K562 (cell line): Measurements from ENCODE around the gene C14orf180. TPM values are rescaled to one million over a fixed set of nuclear protein-coding genes. Genes with fewer than 3 reads are reported as not detected.

Source experiments
- ATAC-seq: fragments of 200-7000 bp; cut with Tn5 transposase; 3 replicates; pipeline ENCODE4 v1.9.1; 2020; ENCODE audit warnings: moderate library complexity
- BruUV-seq: library from RNA; stranded (reverse); fragments of 400-500 nt; replicated peaks from 2 replicates; lab custom pipeline; 2021; lab: Mats Ljungman, UMichigan
- CTCF ChIA-PET: fragments of 300-600 bp; formaldehyde crosslinking; extraction: SDS; loops from one replicate; lab custom pipeline; 2021; ENCODE audit warnings: low intra/inter-chr PET ratio; lab: Yijun Ruan, JAX
- POLR2A ChIA-PET: fragments of 300-600, 350-650 bp; sonication (Branson Sonifier 250); formaldehyde crosslinking; extraction: SDS; loops from one replicate; lab custom pipeline; 2021; ENCODE audit warnings: antibody characterized with exemption, inconsistent platforms; lab: Yijun Ruan, JAX
- DNase-seq, 4 experiments: peaks; one replicate each; pipeline versions ENCODE4 v3.0.0 to v3.0.0-alpha.2; 2011 to 2018; ENCODE audit warnings: low spot score in 3 of 4, mixed read lengths in 3 of 4; ENCODE audit errors: extremely low read depth in 1 of 4
- FAIRE-seq: peaks from 2 replicates; lab custom pipeline; 2011; peaks lifted over from hg19 to GRCh38; lab: Jason Lieb, UNC
- H2AFZ ChIP-seq: 2 replicates; pipeline ENCODE4 v1.6.0; 2011; ENCODE audit warnings: low read depth, low read length, control low read depth, inconsistent platforms
- H3K27ac ChIP-seq: fragments of 200-600 bp; 3 replicates; pipeline ENCODE4 v1.8.0; 2011; ENCODE audit warnings: low read depth, mild to moderate bottlenecking, control low read depth, inconsistent platforms, low read length, moderate library complexity, mixed read lengths; ENCODE audit errors: extremely low read depth
- H3K27me3 ChIP-seq, 2 experiments: fragments of 300-600 bp in 1 of 2; 2 replicates in 1 of 2; 3 replicates in 1 of 2; pipeline versions ENCODE4 v1.6.0 to v1.8.0; 2011; ENCODE audit warnings: inconsistent platforms in 2 of 2, low read length in 2 of 2, mild to moderate bottlenecking in 1 of 2, mixed read lengths in 1 of 2, moderate library complexity in 1 of 2; ENCODE audit not compliant: control insufficient read depth in 2 of 2, insufficient read depth in 2 of 2
- H3K36me3 ChIP-seq: fragments of 300-600 bp; 3 replicates; pipeline ENCODE4 v1.8.0; 2011; ENCODE audit warnings: mild to moderate bottlenecking, low read length, inconsistent platforms; ENCODE audit not compliant: control insufficient read depth, insufficient read depth
- H3K4me1 ChIP-seq, 2 experiments: fragments of 200-600 bp in 1 of 2; replicated peaks in 1 of 2; 2 replicates in 1 of 2; 3 replicates in 1 of 2; pipeline versions ENCODE4 v1.5.1 to v1.8.0; 2011; ENCODE audit warnings: inconsistent platforms in 2 of 2, low read length in 2 of 2, mild to moderate bottlenecking in 1 of 2, mixed read lengths in 1 of 2, moderate library complexity in 1 of 2; ENCODE audit not compliant: control insufficient read depth in 2 of 2, insufficient read depth in 2 of 2
- H3K4me2 ChIP-seq: 2 replicates; pipeline ENCODE4 v1.6.1; 2011; ENCODE audit warnings: low read length, control low read depth, inconsistent platforms, mixed read lengths; ENCODE audit not compliant: insufficient read depth
- H3K4me3 ChIP-seq: fragments of 200-600 bp; sonication (generic), shearing (Covaris generic); 2 replicates; pipeline ENCODE4 v1.5.1; 2016; ENCODE audit warnings: control low read depth, inconsistent platforms
- H3K79me2 ChIP-seq: fragments of 200-600 bp; 3 replicates; pipeline ENCODE4 v1.8.0; 2011; ENCODE audit warnings: low read length, inconsistent platforms; ENCODE audit not compliant: control insufficient read depth, insufficient read depth
- H3K9ac ChIP-seq, 2 experiments: 2 replicates each; pipeline versions ENCODE4 v1.6.0 to v1.6.1; 2011; ENCODE audit warnings: low read depth in 2 of 2, low read length in 2 of 2, control low read depth in 1 of 2, inconsistent platforms in 1 of 2, mild to moderate bottlenecking in 1 of 2, mixed read lengths in 1 of 2; ENCODE audit not compliant: insufficient read depth in 1 of 2
- H3K9me1 ChIP-seq: one replicate; pipeline ENCODE4 v1.6.0; 2011; ENCODE audit warnings: inconsistent platforms, mild to moderate bottlenecking, low read length, moderate library complexity; ENCODE audit not compliant: control insufficient read depth, insufficient read depth
- H3K9me3 ChIP-seq: replicated peaks from 2 replicates; pipeline ENCODE4 v1.5.1; 2011; ENCODE audit warnings: low read depth, low read length, inconsistent platforms; ENCODE audit not compliant: control insufficient read depth, insufficient read depth
- H4K20me1 ChIP-seq: replicated peaks from 2 replicates; pipeline ENCODE4 v1.6.1; 2011; ENCODE audit warnings: low read length, inconsistent platforms, mixed read lengths; ENCODE audit not compliant: control insufficient read depth, insufficient read depth
- ARHGAP35 ChIP-seq: fragments of 450-650 bp; IDR thresholded peaks from 2 replicates; pipeline ENCODE4 v1.6.1; 2018; ENCODE audit not compliant: partially characterized antibody
- ASH1L ChIP-seq: fragments of 450-650 bp; IDR thresholded peaks from 2 replicates; pipeline ENCODE4 v1.6.1; 2018; ENCODE audit warnings: borderline replicate concordance, mild to moderate bottlenecking, low read depth; ENCODE audit not compliant: partially characterized antibody
- CSDE1 ChIP-seq, 2 experiments: fragments of 450-650 bp; IDR thresholded peaks; 2 replicates each; pipeline ENCODE4 v1.6.1; 2016; ENCODE audit warnings: mild to moderate bottlenecking in 1 of 2
- DMBX1 ChIP-seq: fragments of 250-450 bp; sonication (Bioruptor Pico); IDR thresholded peaks from 2 replicates; pipeline ENCODE4 v1.8.0; 2022; ENCODE audit warnings: inconsistent platforms, mild to moderate bottlenecking, moderate library complexity, borderline replicate concordance
- FOXK2 ChIP-seq, 2 experiments: fragments of 450-650 bp; IDR thresholded peaks in 1 of 2; conservative IDR thresholded peaks in 1 of 2; 2 replicates each; pipeline ENCODE4 v1.6.1; 2016; ENCODE audit warnings: low read depth in 2 of 2, mild to moderate bottlenecking in 1 of 2
- FOXM1 ChIP-seq, 2 experiments: fragments of 450-650 bp in 1 of 2; sonication (generic) in 1 of 2; formaldehyde crosslinking in 1 of 2; IDR thresholded peaks; 2 replicates each; pipeline versions ENCODE4 v1.6.1 to v1.9.0; 2017 to 2022; ENCODE audit warnings: low read depth in 2 of 2, mild to moderate bottlenecking in 2 of 2, missing genetic modification reagents in 1 of 2, moderate library complexity in 1 of 2
- GTF3C2 ChIP-seq: IDR thresholded peaks from 3 replicates; pipeline ENCODE4 v1.6.1; 2011; ENCODE audit warnings: borderline replicate concordance, mild to moderate bottlenecking, moderate library complexity; ENCODE audit not compliant: insufficient read length; ENCODE audit errors: extremely low read depth
- NFE2 ChIP-seq: IDR thresholded peaks from 2 replicates; pipeline ENCODE4 v1.6.1; 2014; ENCODE audit warnings: antibody characterized with exemption, low read depth
- PREB ChIP-seq: sonication (generic); formaldehyde crosslinking; IDR thresholded peaks from 2 replicates; pipeline ENCODE4 v1.8.1; 2023; ENCODE audit warnings: mild to moderate bottlenecking, missing genetic modification reagents
- SP2 ChIP-seq: IDR thresholded peaks from 2 replicates; pipeline ENCODE4 v1.6.1; 2011; ENCODE audit warnings: mild to moderate bottlenecking, low read depth, low read length, moderate library complexity; ENCODE audit not compliant: poor library complexity, severe bottlenecking; ENCODE audit errors: extremely low read depth
- XRCC3 ChIP-seq: fragments of 450-650 bp; IDR thresholded peaks from 2 replicates; pipeline ENCODE4 v1.6.1; 2017; ENCODE audit warnings: mild to moderate bottlenecking, moderate library complexity
- WGBS: fragments of 100-300 bp; shearing (Covaris generic); methylation state at CpG from one replicate; pipeline ENCODE4 v1.1.6; 2016; ENCODE audit warnings: low coverage, mixed read lengths; ENCODE audit not compliant: insufficient coverage; ENCODE audit errors: missing lambda C conversion rate; 5-methylcytosine and 5-hydroxymethylcytosine counted together
- in situ Hi-C: fragments of 300-500 bp; cut with MboI; formaldehyde crosslinking; loops from 4 replicates; pipeline ENCODE4 v1.15.0; 2018; ENCODE audit warnings: inconsistent platforms, mixed read lengths
- intact Hi-C: fragments of 100-400 bp; cut with micrococcal nuclease; formaldehyde crosslinking; loops from 2 replicates; pipeline ENCODE4 v1.14.2; 2022
- polyA plus RNA-seq, 8 experiments: library from polyadenylated mRNA; depleted of rRNA in 4 of 8; stranded (reverse) in 5 of 8; unstranded in 3 of 8; fragments of >200 nt; fragmentation: Nextera tagmentation in 2 of 8; fragmentation: Illumina TruSeq in 1 of 8; extraction: Ambion mirVana in 2 of 8; extraction: Trizol in 1 of 8; gene quantifications; 2 replicates each; pipeline versions ENCODE4 v1.2.1 to v1.2.3, GENCODE V29; 2011 to 2014; ENCODE audit warnings: inconsistent platforms in 1 of 8, missing spikeins in 1 of 8
- total RNA-seq, 7 experiments: library from RNA; depleted of rRNA in 6 of 7; stranded (reverse); fragments of >200 nt in 6 of 7; fragmentation: Illumina TruSeq in 2 of 7; extraction: Trizol in 2 of 7; gene quantifications; 2 replicates each; pipeline versions ENCODE4 v1.2.1 to v1.2.3, GENCODE V29; 2011 to 2021; ENCODE audit warnings: low replicate concordance in 1 of 7

C14orf180 gene
- total and polyA plus RNA-seq, 9 of the 15 experiments (the other 6 are each of a cell fraction or from before 2014, with no cell fraction given) = not detected

GRCh38 chr14:104585966-104586697 is 6.6 kb downstream of the C14orf180 start (continued):
- TF ChIP-seq PREB (CRISPR knock-in tag) (no peak), DMBX1 (CRISPR knock-in tag) (no peak), ASH1L (no peak)
- TF ChIP-seq, all 486 proteins: peak for 0

- Histone ChIP-seq H3K9me1 (no peaks in the 10 kb centered on the region), H3K9me3 (no peaks in the 10 kb centered on the region), H4K20me1 (0 out of 2 replicates have a peak, but pooled peaks cover under 1% of the 10 kb centered on the region), H3K9ac (peak overlapping the region in 1 of 2 experiments; percentile 17; a peak in 1 of 4 replicates), H3K27me3 (peaks cover 9 to 42% of the 10 kb centered on the region in 2 experiments; a peak in 3 of 5 replicates), H3K4me1 (peaks cover 13 to 46% of the 10 kb centered on the region in 2 experiments), H3K4me3 (no peak overlapping the region), H3K79me2 (no peaks in the 10 kb centered on the region), H2AFZ (no peak overlapping the region), H3K4me2 (no peak overlapping the region), H3K27ac (no peak overlapping the region), H3K36me3 (no peaks in the 10 kb centered on the region)
- ATAC-seq (no peak), FAIRE-seq (no peak), DNase-seq (no peak)
- in situ Hi-C loops = no loop called here
- intact Hi-C loops = no loop called here
- no TSS peak for BruUV-seq
- CTCF ChIA-PET = no interaction called here
- WGBS = 3% methylated on average over 14 of the region's 19 CpGs
- POLR2A ChIA-PET = interaction anchor here (0.6 kb wide), 1 partner anchor 544 kb away, joined by 3 read pairs; no protein-coding TSS in a partner anchor
- no peak for TF ChIP-seq NFE2
- no peak for TF ChIP-seq ARHGAP35
- TF ChIP-seq GTF3C2 = no peak
- no peak for TF ChIP-seq FOXK2 (conservative IDR thresholded peaks at IDR 0.05 in 1 of 2, IDR thresholded peaks at IDR 0.05 in 1 of 2; ENCODE audit: low read depth in 2 of 2)
- no peak for TF ChIP-seq CSDE1 (IDR thresholded peaks at IDR 0.05)
- TF ChIP-seq FOXM1 (IDR thresholded peaks at IDR 0.05; ENCODE audit: low read depth) = no peak
- TF ChIP-seq FOXM1 (CRISPR knock-in tag; IDR thresholded peaks at IDR 0.05; ENCODE audit: low read depth) = no peak
- TF ChIP-seq XRCC3 = no peak
- no peak for TF ChIP-seq SP2
Observed at GRCh38 chr14:104586832-104587620, 7.5 kb downstream of the C14orf180 start.
